ENCODE data around the gene GALNT8. TPM values are rescaled to one million over a fixed set of nuclear protein-coding genes. Genes with fewer than 3 reads are reported as not detected.

Gene GALNT8
- total RNA-seq, 1 experiment from 2014 or later, result 5.4 TPM

- H2BK15ac ChIP-seq (ENCODE audit: low read depth, low read length), result no peak overlapping the region
- no peak overlapping the region for H3K4ac ChIP-seq (ENCODE audit: low read depth, low read length)
- no CpG with 5 or more reads among the region's 18 CpGs for WGBS (ENCODE audit: extremely low coverage, insufficient read length, low lambda C conversion rate)
- no peak overlapping the region for H3K18ac ChIP-seq (ENCODE audit: insufficient read length, low read depth, low read length)
- peak; percentile 81 for TF ChIP-seq CTCF (conservative IDR thresholded peaks at IDR 0.05)
- H3K56ac ChIP-seq (ENCODE audit: insufficient read length, low read depth, low read length), result no peak overlapping the region
- peaks cover 0 to 7% (median 4%) of the 10 kb centered on the region in 3 experiments; a peak in 4 of 7 replicates for H3K36me3 Mint-ChIP-seq (ENCODE audit: insufficient read depth in 1 of 3, low read depth in 3 of 3)
- no peak overlapping the region for H3K14ac ChIP-seq (ENCODE audit: insufficient read depth, low read length)
- H3K27ac ChIP-seq (ENCODE audit: insufficient read length, low read depth, low read length), result no peak overlapping the region
- H3K79me2 ChIP-seq (ENCODE audit: insufficient read depth, low read length), result no peaks in the 10 kb centered on the region
- no peak overlapping the region for H2BK120ac ChIP-seq (ENCODE audit: low read depth, low read length, poor library complexity, severe bottlenecking)
- H2AFZ ChIP-seq (ENCODE audit: low read length), result no peak overlapping the region
- H3K4me3 Mint-ChIP-seq, result no peak overlapping the region; a peak in 1 of 5 replicates
- no peaks in the 10 kb centered on the region for H3K79me1 ChIP-seq (ENCODE audit: insufficient read depth, low read depth, low read length, poor library complexity, severe bottlenecking)
- H3K23me2 ChIP-seq (ENCODE audit: insufficient read length, low read depth, low read length, poor library complexity, severe bottlenecking), result no peaks in the 10 kb centered on the region
- H2BK12ac ChIP-seq (ENCODE audit: insufficient read length, low read depth, low read length), result no peak overlapping the region
- H3K27ac Mint-ChIP-seq, result peak overlapping the region; percentile 2 to 55 (median 20); a peak in 5 of 7 replicates
- H3K9me3 ChIP-seq (ENCODE audit: control insufficient read depth, low read depth, low read length), result no peaks in the 10 kb centered on the region
- no peak overlapping the region for H2AK5ac ChIP-seq (ENCODE audit: insufficient read length, low read length)
- H3K9ac ChIP-seq (ENCODE audit: extremely low read depth, insufficient read length, low read length), result no peak overlapping the region
- no peaks in the 10 kb centered on the region for H3K27me3 ChIP-seq (ENCODE audit: insufficient read depth, low read length)
- H3K4me1 ChIP-seq (ENCODE audit: insufficient read depth, low read length), result no peaks in the 10 kb centered on the region
- peak; percentile 99 for DNase-seq
- no peak overlapping the region for H4K91ac ChIP-seq (ENCODE audit: insufficient read length, low read depth, low read length)
- H3K23ac ChIP-seq (ENCODE audit: insufficient read length, low read depth, low read length), result no peak overlapping the region
- H2BK5ac ChIP-seq (ENCODE audit: insufficient read length, low read length), result no peak overlapping the region
- no peaks in the 10 kb centered on the region for H4K20me1 ChIP-seq (ENCODE audit: control insufficient read depth, insufficient read depth, insufficient read length)
- H3K4me2 ChIP-seq (ENCODE audit: insufficient read depth, insufficient read length, low read length), result no peak overlapping the region
- H4K5ac ChIP-seq (ENCODE audit: insufficient read length, low read depth, low read length), result no peak overlapping the region
- H3K9me3 Mint-ChIP-seq, result no peaks in the 10 kb centered on the region
- H3K27me3 Mint-ChIP-seq (ENCODE audit: low read depth), result no peaks in the 10 kb centered on the region
- no peak overlapping the region for H4K8ac ChIP-seq (replicated peaks; ENCODE audit: insufficient read length, low read depth, low read length)
- H2BK20ac ChIP-seq (ENCODE audit: low read depth, low read length, poor library complexity, severe bottlenecking), result no peak overlapping the region
- H3K4me1 Mint-ChIP-seq, result peaks cover 9 to 12% of the 10 kb centered on the region in 2 experiments
- no peak overlapping the region for H3T11ph ChIP-seq (ENCODE audit: low read length)
Observed at GRCh38 chr12:4763549-4763948, 43.3 kb downstream of the GALNT8 start.

Measured in H9 (cell line).